Measurements from ENCODE around the gene TRABD2A. TPM values are rescaled to one million over a fixed set of nuclear protein-coding genes. Genes with fewer than 3 reads are reported as not detected.

Gene TRABD2A
- polyA plus RNA-seq, 1 donor (not counting 4 experiments of a cell fraction or from before 2014, with no cell fraction given): 0.54 TPM

DNA sequence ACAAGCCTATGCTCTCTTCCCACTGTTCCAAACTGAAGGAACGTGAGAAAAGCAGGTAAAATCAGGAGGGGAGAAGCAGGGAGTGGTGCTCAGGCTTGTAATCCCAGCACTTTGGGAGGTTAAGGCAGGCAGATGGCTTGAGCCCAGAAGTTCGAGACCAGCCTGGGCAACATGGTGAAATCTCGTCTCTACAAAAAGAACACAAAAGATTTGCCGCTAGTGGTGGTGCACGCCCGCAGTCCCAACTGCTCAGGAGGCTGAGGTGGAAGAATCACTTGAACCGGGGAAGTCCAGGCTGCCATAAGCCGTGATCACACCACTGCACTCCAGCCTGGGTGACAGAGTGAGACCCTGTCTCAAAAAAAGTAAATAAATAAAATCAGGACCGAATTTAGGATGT is 23.3 kb upstream of the TRABD2A start:
- H3K4me2 ChIP-seq (ENCODE audit: control insufficient read depth, extremely low read depth, insufficient read depth, low read depth, low read length): peak overlapping the region; percentile 77
- DNase-seq (ENCODE audit: low read depth, low spot score) (no peak), FAIRE-seq (no peak)
- no peaks in the 10 kb centered on the region for H3K27me3 ChIP-seq (ENCODE audit: control insufficient read depth, extremely low read depth, insufficient read depth, low read length)
- no peak overlapping the region for H3K9ac ChIP-seq (ENCODE audit: control insufficient read depth, extremely low read depth, insufficient read depth, low read length)
- H3K79me2 ChIP-seq (ENCODE audit: control insufficient read depth, insufficient read depth, low read length): peaks cover 12% of the 10 kb centered on the region
- TF ChIP-seq EZH2 (IDR thresholded peaks at IDR 0.05; ENCODE audit: low read length): no peak
- TF ChIP-seq, protein P1, sequence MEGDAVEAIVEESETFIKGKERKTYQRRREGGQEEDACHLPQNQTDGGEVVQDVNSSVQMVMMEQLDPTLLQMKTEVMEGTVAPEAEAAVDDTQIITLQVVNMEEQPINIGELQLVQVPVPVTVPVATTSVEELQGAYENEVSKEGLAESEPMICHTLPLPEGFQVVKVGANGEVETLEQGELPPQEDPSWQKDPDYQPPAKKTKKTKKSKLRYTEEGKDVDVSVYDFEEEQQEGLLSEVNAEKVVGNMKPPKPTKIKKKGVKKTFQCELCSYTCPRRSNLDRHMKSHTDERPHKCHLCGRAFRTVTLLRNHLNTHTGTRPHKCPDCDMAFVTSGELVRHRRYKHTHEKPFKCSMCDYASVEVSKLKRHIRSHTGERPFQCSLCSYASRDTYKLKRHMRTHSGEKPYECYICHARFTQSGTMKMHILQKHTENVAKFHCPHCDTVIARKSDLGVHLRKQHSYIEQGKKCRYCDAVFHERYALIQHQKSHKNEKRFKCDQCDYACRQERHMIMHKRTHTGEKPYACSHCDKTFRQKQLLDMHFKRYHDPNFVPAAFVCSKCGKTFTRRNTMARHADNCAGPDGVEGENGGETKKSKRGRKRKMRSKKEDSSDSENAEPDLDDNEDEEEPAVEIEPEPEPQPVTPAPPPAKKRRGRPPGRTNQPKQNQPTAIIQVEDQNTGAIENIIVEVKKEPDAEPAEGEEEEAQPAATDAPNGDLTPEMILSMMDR (optimal IDR thresholded peaks at IDR 0.05 in 1 of 3, IDR thresholded peaks at IDR 0.05 in 1 of 3, conservative IDR thresholded peaks at IDR 0.05 in 1 of 3; ENCODE audit: extremely low read depth in 1 of 3, insufficient read depth in 2 of 3, low read length in 3 of 3): no peak
- H3K9me3 ChIP-seq (ENCODE audit: control insufficient read depth, low read depth, low read length): no peaks in the 10 kb centered on the region
- H3K27ac ChIP-seq (ENCODE audit: control insufficient read depth, insufficient read depth, low read length): no peak overlapping the region
- H4K20me1 ChIP-seq (ENCODE audit: control insufficient read depth, extremely low read depth, insufficient read depth, low read length): no peaks in the 10 kb centered on the region
- no peak overlapping the region for H3K4me3 ChIP-seq (ENCODE audit: control insufficient read depth in 2 of 3, extremely low read depth in 1 of 3, insufficient read depth in 2 of 3, low read depth in 1 of 3, low read length in 3 of 3)
- H2AFZ ChIP-seq (ENCODE audit: control insufficient read depth, low read length): no peak overlapping the region
- peaks cover 6% of the 10 kb centered on the region for H3K4me1 ChIP-seq (ENCODE audit: control insufficient read depth, extremely low read depth, insufficient read depth, low read length)
- dilution Hi-C loops (cut with MboI; ENCODE audit: extremely low pct_ligation_motif_present, low sequenced_read_pairs): no loop called here
- peaks cover 7 to 9% of the 10 kb centered on the region in 2 experiments for H3K36me3 ChIP-seq (ENCODE audit: control insufficient read depth in 2 of 2, extremely low read depth in 1 of 2, insufficient read depth in 2 of 2, low read length in 2 of 2)
- H3K9me1 ChIP-seq (ENCODE audit: control insufficient read depth, extremely low read depth, insufficient read depth, low read length): no peaks in the 10 kb centered on the region

DNA sequence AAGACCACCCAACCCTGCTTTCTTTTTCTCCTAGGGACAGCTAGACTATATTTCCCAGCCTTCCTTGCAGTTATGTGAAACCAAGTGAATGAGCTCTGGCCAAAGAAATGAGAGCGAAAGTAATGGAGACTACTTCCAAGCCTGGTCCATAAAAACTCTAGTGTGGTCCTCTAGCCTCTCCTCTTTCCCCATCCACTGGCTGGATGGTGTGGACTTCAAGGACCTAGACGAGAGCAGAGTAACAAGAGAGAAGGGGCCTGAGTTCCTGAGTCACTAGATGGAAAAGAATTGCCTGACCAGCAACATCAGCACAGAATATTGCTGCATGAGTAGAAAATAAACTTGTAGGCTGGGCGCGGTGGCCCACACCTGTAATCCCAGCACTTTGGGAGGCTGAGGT is 21.6 kb upstream of the TRABD2A start:
- Histone ChIP-seq H3K36me3 (ENCODE audit: control insufficient read depth in 2 of 2, extremely low read depth in 1 of 2, insufficient read depth in 2 of 2, low read length in 2 of 2) (peaks cover 7 to 9% of the 10 kb centered on the region in 2 experiments), H3K4me1 (ENCODE audit: control insufficient read depth, extremely low read depth, insufficient read depth, low read length) (peaks cover 20% of the 10 kb centered on the region), H3K9me3 (ENCODE audit: control insufficient read depth, low read depth, low read length) (no peaks in the 10 kb centered on the region), H3K9me1 (ENCODE audit: control insufficient read depth, extremely low read depth, insufficient read depth, low read length) (no peaks in the 10 kb centered on the region), H3K4me3 (ENCODE audit: control insufficient read depth in 2 of 3, extremely low read depth in 1 of 3, insufficient read depth in 2 of 3, low read depth in 1 of 3, low read length in 3 of 3) (no peak overlapping the region), H2AFZ (ENCODE audit: control insufficient read depth, low read length) (no peak overlapping the region), H3K4me2 (ENCODE audit: control insufficient read depth, extremely low read depth, insufficient read depth, low read depth, low read length) (no peak overlapping the region), H4K20me1 (ENCODE audit: control insufficient read depth, extremely low read depth, insufficient read depth, low read length) (no peaks in the 10 kb centered on the region), H3K79me2 (ENCODE audit: control insufficient read depth, insufficient read depth, low read length) (peaks cover 12% of the 10 kb centered on the region), H3K27ac (ENCODE audit: control insufficient read depth, insufficient read depth, low read length) (no peak overlapping the region), H3K27me3 (ENCODE audit: control insufficient read depth, extremely low read depth, insufficient read depth, low read length) (no peaks in the 10 kb centered on the region), H3K9ac (ENCODE audit: control insufficient read depth, extremely low read depth, insufficient read depth, low read length) (no peak overlapping the region)
- dilution Hi-C loops (cut with MboI; ENCODE audit: extremely low pct_ligation_motif_present, low sequenced_read_pairs): no loop called here
- no peak for FAIRE-seq
- no peak for TF ChIP-seq EZH2 (IDR thresholded peaks at IDR 0.05; ENCODE audit: low read length)
- TF ChIP-seq, protein P1 (optimal IDR thresholded peaks at IDR 0.05 in 1 of 3, IDR thresholded peaks at IDR 0.05 in 1 of 3, conservative IDR thresholded peaks at IDR 0.05 in 1 of 3; ENCODE audit: extremely low read depth in 1 of 3, insufficient read depth in 2 of 3, low read length in 3 of 3): no peak
- DNase-seq (ENCODE audit: low read depth, low spot score): no peak

Data from keratinocyte (primary cell).